ENCODE data around the gene NTRK3.

The NTRK3 gene

DNA sequence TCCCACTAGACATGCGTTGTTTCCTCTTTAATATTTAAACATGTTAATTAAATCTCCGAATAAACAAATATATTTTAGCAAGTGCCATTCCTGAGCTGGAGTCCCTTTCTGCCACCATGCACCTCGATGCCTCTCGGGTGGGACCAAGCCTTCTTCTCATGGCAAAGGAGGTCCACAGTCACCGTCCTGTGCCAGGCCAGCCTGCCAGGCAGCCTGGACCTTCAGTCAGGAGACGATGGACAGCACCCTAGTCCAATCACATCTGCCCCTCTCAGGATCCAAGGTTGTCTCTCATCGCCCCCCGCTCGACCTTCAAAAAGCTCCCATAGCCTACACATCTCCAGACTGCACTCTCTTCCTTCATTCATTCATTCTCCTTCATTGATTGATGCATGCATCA is 22.6 kb downstream of the NTRK3 start:
- H3K4me3 ChIP-seq (ENCODE audit: low read length): no peak overlapping the region
- DNase-seq (ENCODE audit: low read depth): no peak
- TF ChIP-seq, protein P1, sequence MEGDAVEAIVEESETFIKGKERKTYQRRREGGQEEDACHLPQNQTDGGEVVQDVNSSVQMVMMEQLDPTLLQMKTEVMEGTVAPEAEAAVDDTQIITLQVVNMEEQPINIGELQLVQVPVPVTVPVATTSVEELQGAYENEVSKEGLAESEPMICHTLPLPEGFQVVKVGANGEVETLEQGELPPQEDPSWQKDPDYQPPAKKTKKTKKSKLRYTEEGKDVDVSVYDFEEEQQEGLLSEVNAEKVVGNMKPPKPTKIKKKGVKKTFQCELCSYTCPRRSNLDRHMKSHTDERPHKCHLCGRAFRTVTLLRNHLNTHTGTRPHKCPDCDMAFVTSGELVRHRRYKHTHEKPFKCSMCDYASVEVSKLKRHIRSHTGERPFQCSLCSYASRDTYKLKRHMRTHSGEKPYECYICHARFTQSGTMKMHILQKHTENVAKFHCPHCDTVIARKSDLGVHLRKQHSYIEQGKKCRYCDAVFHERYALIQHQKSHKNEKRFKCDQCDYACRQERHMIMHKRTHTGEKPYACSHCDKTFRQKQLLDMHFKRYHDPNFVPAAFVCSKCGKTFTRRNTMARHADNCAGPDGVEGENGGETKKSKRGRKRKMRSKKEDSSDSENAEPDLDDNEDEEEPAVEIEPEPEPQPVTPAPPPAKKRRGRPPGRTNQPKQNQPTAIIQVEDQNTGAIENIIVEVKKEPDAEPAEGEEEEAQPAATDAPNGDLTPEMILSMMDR (conservative IDR thresholded peaks at IDR 0.05; ENCODE audit: low read length): no peak

DNA sequence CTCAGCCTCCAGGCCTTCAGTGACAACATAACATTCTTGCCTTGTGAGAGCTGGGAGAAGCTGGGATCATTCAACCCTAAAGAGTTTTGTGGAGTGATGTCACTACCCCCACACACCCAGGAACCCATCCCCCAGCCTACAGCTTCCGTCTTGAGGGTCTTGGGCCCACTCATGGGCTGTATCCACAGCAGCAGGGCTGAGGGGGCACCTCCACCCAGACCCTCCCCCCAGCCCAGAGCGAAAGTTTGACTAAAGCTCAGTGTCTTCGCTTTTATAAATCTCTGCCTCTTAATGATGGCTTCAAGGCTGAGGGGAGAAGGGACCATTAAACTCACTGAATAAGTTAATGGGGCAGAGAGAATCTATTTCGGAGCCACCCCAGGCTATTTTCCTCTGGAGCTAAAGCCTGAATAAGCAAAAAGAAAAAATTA is 23.8 kb downstream of the NTRK3 start:
- DNase-seq (ENCODE audit: low read depth): no peak
- TF ChIP-seq, protein P1 (conservative IDR thresholded peaks at IDR 0.05; ENCODE audit: low read length): no peak
- H3K4me3 ChIP-seq (ENCODE audit: low read length): no peak overlapping the region

DNA sequence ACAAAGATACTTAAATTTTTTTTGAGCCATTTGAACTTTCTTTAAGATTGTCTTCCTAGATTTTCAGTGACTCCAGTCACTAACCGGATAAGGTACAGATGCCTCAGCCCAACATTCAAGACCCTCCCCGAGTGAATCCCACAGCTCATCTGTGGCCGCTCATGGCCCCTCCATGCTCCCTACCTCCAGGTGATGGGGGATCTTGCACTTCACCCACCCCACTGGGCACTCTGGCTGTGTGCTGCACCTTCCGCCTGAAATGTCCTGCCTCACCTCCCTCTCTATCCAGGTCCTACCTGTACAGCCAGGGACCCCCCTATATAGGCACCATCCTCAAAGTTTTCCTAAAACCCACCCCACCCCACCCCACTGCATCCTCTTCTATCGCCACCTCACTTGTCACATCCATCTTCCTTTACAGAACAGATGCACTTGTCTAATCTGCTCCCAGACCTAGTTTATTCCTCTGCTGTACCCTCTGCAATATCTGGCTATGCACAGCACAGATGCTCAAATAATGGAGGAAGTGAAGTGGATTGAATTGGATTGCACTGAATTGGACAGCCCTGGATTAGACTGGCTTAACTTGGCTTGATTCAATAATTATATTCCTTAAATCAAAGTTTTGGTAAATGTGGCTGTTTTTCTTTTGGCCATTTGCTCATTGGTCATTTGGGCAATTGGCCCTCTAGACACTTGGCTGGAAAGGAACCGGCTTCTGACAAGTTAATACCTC is 24.5 kb downstream of the NTRK3 start:
- TF ChIP-seq, protein P1 (conservative IDR thresholded peaks at IDR 0.05; ENCODE audit: low read length): no peak
- no peak overlapping the region for H3K4me3 ChIP-seq (ENCODE audit: low read length)
- DNase-seq (ENCODE audit: low read depth): no peak

DNA sequence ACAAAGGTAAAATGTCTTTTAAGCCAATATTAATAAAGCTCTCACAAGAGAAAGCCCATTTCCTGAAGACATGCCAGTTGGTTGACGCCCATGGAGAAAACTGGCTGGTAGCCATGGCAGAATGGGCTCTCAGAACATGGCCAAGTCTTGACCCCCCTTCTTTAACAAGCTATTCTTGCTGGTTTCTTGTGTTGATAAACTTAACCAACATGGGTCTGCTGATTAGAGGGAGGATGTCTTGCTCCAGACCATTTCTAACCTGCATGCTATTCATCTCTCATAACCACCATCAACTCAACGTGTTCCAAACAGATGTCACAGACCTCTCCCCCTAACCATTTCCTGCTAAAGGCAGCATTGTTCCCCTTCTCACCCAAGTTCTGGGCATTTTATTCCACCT is 25.7 kb downstream of the NTRK3 start:
- H3K4me3 ChIP-seq (ENCODE audit: low read length): no peak overlapping the region
- DNase-seq (ENCODE audit: low read depth): no peak
- TF ChIP-seq, protein P1 (conservative IDR thresholded peaks at IDR 0.05; ENCODE audit: low read length): no peak

DNA sequence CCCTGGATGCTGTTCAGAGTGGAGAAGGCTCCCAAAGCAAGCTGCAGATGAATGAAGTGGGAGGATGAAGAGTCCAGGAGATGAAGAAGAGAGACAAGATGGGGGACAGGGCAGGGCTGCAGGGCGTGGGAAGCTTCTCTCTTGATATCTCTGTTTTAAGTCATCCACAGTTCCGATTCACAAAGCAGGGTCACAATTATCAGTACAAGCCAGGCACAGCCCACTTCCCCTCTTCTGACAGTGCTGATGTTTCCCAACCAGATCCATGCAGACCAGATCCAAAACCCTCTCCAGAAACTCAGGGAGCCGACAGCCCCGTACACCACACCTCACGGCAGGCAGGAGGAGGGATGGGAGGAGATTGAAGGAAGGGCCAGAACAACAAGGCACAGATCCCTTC is 31.1 kb downstream of the NTRK3 start:
- TF ChIP-seq, protein P1 (conservative IDR thresholded peaks at IDR 0.05; ENCODE audit: low read length): no peak
- no peak for DNase-seq (ENCODE audit: low read depth)
- H3K4me3 ChIP-seq (ENCODE audit: low read length): no peak overlapping the region

DNA sequence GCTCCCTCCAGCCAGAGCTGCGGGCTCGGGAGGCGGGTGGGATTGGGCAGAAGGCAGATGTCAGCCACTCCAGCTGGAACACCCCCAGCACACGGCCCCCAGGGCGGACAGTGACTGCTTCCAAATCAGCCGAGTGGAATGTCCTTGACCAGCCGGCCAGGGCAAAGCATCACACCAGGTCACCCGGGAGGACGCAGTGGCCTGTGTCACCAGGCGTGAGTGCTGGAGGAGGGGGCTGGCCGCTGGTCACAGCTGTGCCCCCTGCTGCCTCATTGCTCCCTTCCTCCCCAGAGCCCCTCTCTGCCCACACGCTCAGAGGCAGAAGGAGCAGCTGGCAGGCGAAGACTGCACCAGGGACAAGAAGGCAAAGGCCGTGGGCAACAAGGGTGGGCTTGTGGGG is 33.5 kb downstream of the NTRK3 start:
- DNase-seq (ENCODE audit: low read depth): no peak
- TF ChIP-seq, protein P1 (conservative IDR thresholded peaks at IDR 0.05; ENCODE audit: low read length): no peak

DNA sequence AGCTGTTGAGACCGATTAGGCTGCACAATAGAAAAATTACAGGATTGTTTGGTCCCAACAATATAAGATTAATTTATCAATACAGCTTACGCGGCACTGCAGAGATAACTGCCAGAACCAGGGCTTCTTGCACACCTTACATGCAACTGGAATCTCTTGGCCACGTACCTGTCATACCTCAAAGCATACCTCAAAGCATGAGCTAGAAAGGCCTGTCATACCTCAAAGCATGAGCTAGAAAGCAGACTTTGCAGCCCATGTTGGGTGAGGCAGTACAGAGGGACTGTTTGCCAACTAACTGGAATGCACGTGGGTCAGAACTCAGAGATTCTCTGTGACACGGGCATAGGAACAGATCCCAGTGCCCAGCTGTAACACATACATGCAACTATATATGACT is 34.7 kb downstream of the NTRK3 start:
- H3K4me3 ChIP-seq (ENCODE audit: low read length): no peak overlapping the region
- TF ChIP-seq, protein P1 (conservative IDR thresholded peaks at IDR 0.05; ENCODE audit: low read length): no peak
- no peak for DNase-seq (ENCODE audit: low read depth)

More for the DNA sequence above, 33.5 kb downstream of the NTRK3 start:
- H3K4me3 ChIP-seq (ENCODE audit: low read length): no peak overlapping the region

Data from AG10803 (cell line).